Endothelial cell of umbilical vein (primary cell): ENCODE measurements around the gene TNFRSF1A. TPM values are rescaled to one million over a fixed set of nuclear protein-coding genes. Genes with fewer than 3 reads are reported as not detected.

Experiments used
- BruUV-seq: library from RNA; stranded (reverse); fragments of 400-500 nt; replicated peaks from 2 replicates; lab custom pipeline; 2021; lab: Mats Ljungman, UMichigan
- CTCF ChIA-PET: fragments of 300-600, 350-600 bp; sonication (Branson Sonifier 250); formaldehyde crosslinking; loops from one replicate; lab custom pipeline; 2021; ENCODE audit warnings: antibody characterized with exemption, inconsistent platforms; lab: Charles Lee
- POLR2A ChIA-PET: fragments of 300-600, 350-600 bp; sonication (Branson Sonifier 250); formaldehyde crosslinking; loops from one replicate; lab custom pipeline; 2021; ENCODE audit warnings: antibody characterized with exemption, inconsistent platforms; lab: Charles Lee
- DNase-seq: peaks from one replicate; pipeline ENCODE4 v3.0.0-alpha.2; 2011; ENCODE audit warnings: low read depth, low spot score
- FAIRE-seq: peaks from 2 replicates; lab custom pipeline; 2011; peaks lifted over from hg19 to GRCh38; lab: Jason Lieb, UNC
- H2AFZ ChIP-seq: 2 replicates; pipeline ENCODE4 v1.6.0; 2012; ENCODE audit warnings: low read depth, low read length, control low read depth, inconsistent platforms
- H3K27ac ChIP-seq: 2 replicates; pipeline ENCODE4 v1.5.1; 2011; ENCODE audit warnings: low read depth, mild to moderate bottlenecking, control low read depth, low read length, moderate library complexity; ENCODE audit not compliant: insufficient read depth
- H3K27me3 ChIP-seq, 2 experiments: 2 replicates each; pipeline versions ENCODE4 v1.6.0 to v1.6.1; 2011; ENCODE audit warnings: low read length in 2 of 2, mixed read lengths in 1 of 2; ENCODE audit not compliant: control insufficient read depth in 2 of 2, insufficient read depth in 2 of 2
- H3K36me3 ChIP-seq, 2 experiments: 2 replicates in 1 of 2; 3 replicates in 1 of 2; pipeline ENCODE4 v1.5.1; 2011; ENCODE audit warnings: low read length in 2 of 2, mild to moderate bottlenecking in 1 of 2, moderate library complexity in 1 of 2; ENCODE audit not compliant: control insufficient read depth in 2 of 2, insufficient read depth in 2 of 2; ENCODE audit errors: extremely low read depth in 1 of 2
- H3K4me1 ChIP-seq: 3 replicates; pipeline ENCODE4 v1.5.1; 2011; ENCODE audit warnings: mild to moderate bottlenecking, low read length; ENCODE audit not compliant: control insufficient read depth, insufficient read depth; ENCODE audit errors: extremely low read depth
- H3K4me2 ChIP-seq: 2 replicates; pipeline ENCODE4 v1.6.1; 2011; ENCODE audit warnings: low read length, control low read depth, mixed read lengths; ENCODE audit not compliant: insufficient read depth
- H3K4me3 ChIP-seq, 3 experiments: fragments of 200-600 bp in 1 of 3; sonication (generic), shearing (Covaris generic) in 1 of 3; replicated peaks in 1 of 3; 2 replicates each; pipeline ENCODE4 v1.5.1; 2011 to 2016; ENCODE audit warnings: control low read depth in 3 of 3, low read length in 3 of 3, mild to moderate bottlenecking in 2 of 3, inconsistent platforms in 1 of 3, low read depth in 1 of 3, moderate library complexity in 1 of 3; ENCODE audit not compliant: insufficient read depth in 1 of 3
- H3K79me2 ChIP-seq: 2 replicates; pipeline ENCODE4 v1.6.0; 2012; ENCODE audit warnings: low read length, inconsistent platforms; ENCODE audit not compliant: control insufficient read depth, insufficient read depth
- H3K9ac ChIP-seq: replicated peaks from 2 replicates; pipeline ENCODE3; 2011; ENCODE audit warnings: low read length, control low read depth; ENCODE audit not compliant: insufficient read depth; ENCODE audit errors: extremely low read depth
- H3K9me1 ChIP-seq: replicated peaks from 3 replicates; pipeline ENCODE4 v1.6.0; 2011; ENCODE audit warnings: mild to moderate bottlenecking, low read length; ENCODE audit not compliant: control insufficient read depth, insufficient read depth; ENCODE audit errors: extremely low read depth
- H3K9me3 ChIP-seq: replicated peaks from 2 replicates; pipeline ENCODE4 v1.5.1; 2012; ENCODE audit warnings: low read length, inconsistent platforms; ENCODE audit not compliant: control insufficient read depth, insufficient read depth
- H4K20me1 ChIP-seq: replicated peaks from 2 replicates; pipeline ENCODE3; 2011; ENCODE audit warnings: mild to moderate bottlenecking, low read length; ENCODE audit not compliant: control insufficient read depth, insufficient read depth; ENCODE audit errors: extremely low read depth
- CTCF ChIP-seq, 2 donors: IDR thresholded peaks; 1 replicate in 1 of 2; 2 replicates in 1 of 2; pipeline ENCODE4 v1.5.1; 2011; ENCODE audit warnings: low read length in 2 of 2, mild to moderate bottlenecking in 2 of 2, moderate library complexity in 2 of 2, control low read depth in 1 of 2, inconsistent platforms in 1 of 2, low read depth in 1 of 2; ENCODE audit not compliant: insufficient read depth in 1 of 2; ENCODE audit errors: extremely low read depth in 1 of 2
- EZH2 ChIP-seq: IDR thresholded peaks from 2 replicates; pipeline ENCODE4 v1.6.1; 2012; ENCODE audit warnings: borderline replicate concordance, low read depth, mild to moderate bottlenecking, moderate library complexity, low read length, inconsistent platforms; ENCODE audit not compliant: severe bottlenecking
- FOS ChIP-seq: IDR thresholded peaks from 2 replicates; pipeline ENCODE4 v1.6.1; 2011; ENCODE audit warnings: mild to moderate bottlenecking, low read length, moderate library complexity, borderline replicate concordance; ENCODE audit not compliant: insufficient read depth
- GATA2 ChIP-seq: IDR thresholded peaks from 2 replicates; pipeline ENCODE4 v1.7.0; 2011; ENCODE audit warnings: low read depth, mild to moderate bottlenecking, moderate library complexity, mixed read lengths, low read length; ENCODE audit not compliant: insufficient read length, insufficient read depth
- JUN ChIP-seq: IDR thresholded peaks from 2 replicates; pipeline ENCODE4 v1.6.1; 2011; ENCODE audit warnings: borderline replicate concordance, low read depth; ENCODE audit not compliant: insufficient read length, insufficient read depth
- MAX ChIP-seq: IDR thresholded peaks from 2 replicates; pipeline ENCODE4 v1.6.1; 2011; ENCODE audit not compliant: insufficient read depth, insufficient read length
- MYC ChIP-seq: IDR thresholded peaks from one replicate; pipeline ENCODE4 v1.6.1; 2011; ENCODE audit warnings: mild to moderate bottlenecking, low read depth, low read length
- POLR2A ChIP-seq: IDR thresholded peaks from 2 replicates; pipeline ENCODE4 v1.6.1; 2012; ENCODE audit warnings: low read depth, mild to moderate bottlenecking, control low read depth, low read length
- POLR2AphosphoS5 ChIP-seq: IDR thresholded peaks from 2 replicates; pipeline ENCODE4 v1.6.1; 2012; ENCODE audit warnings: low read depth, mild to moderate bottlenecking, control low read depth, low read length, moderate library complexity; ENCODE audit not compliant: insufficient read depth
- dilution Hi-C: fragments of 300-500 bp; cut with MboI; formaldehyde crosslinking; loops from one replicate; pipeline ENCODE4 v1.15.0; 2019; ENCODE audit warnings: low sequenced_read_pairs; ENCODE audit not compliant: extremely low pct_ligation_motif_present
- intact Hi-C: fragments of 100-400 bp; cut with micrococcal nuclease; formaldehyde crosslinking; loops from one replicate; pipeline ENCODE4 v1.10.0; 2022
- polyA plus RNA-seq, 4 experiments: library from polyadenylated mRNA; depleted of rRNA in 3 of 4; stranded (reverse) in 3 of 4; unstranded in 1 of 4; fragments of >200 nt; gene quantifications; 2 replicates each; pipeline versions ENCODE4 v1.2.1 to v1.2.3, GENCODE V29; 2011 to 2012; ENCODE audit warnings: missing spikeins in 1 of 4
- total RNA-seq: library from RNA; stranded (reverse); gene quantifications from 2 replicates; pipeline ENCODE4 v1.2.3, GENCODE V29; 2021

Gene TNFRSF1A
- total and polyA plus RNA-seq, 2 donors (not counting 3 experiments of a cell fraction or from before 2014, with no cell fraction given), result 86.5 to 98.2 TPM

GRCh38 chr12:6328945-6329702 is 12.8 kb downstream of the TNFRSF1A start:
- no peak for FAIRE-seq
- dilution Hi-C loops, result no loop called here
- TF ChIP-seq POLR2A, result no peak
- TF ChIP-seq FOS, result no peak
- TF ChIP-seq CTCF (IDR thresholded peaks at IDR 0.05; ENCODE audit: extremely low read depth in 1 of 2, insufficient read depth in 1 of 2, low read depth in 1 of 2, low read length in 2 of 2), result no peak
- TF ChIP-seq MAX, result no peak
- no peak for TF ChIP-seq JUN
- no peak for TF ChIP-seq POLR2AphosphoS5
- no peak for TF ChIP-seq GATA2
- no peak for TF ChIP-seq EZH2
- TF ChIP-seq MYC, result no peak

More at GRCh38 chr12:6328945-6329702, 12.8 kb downstream of the TNFRSF1A start:
- Histone ChIP-seq H3K4me1 (peaks cover 28% of the 10 kb centered on the region), H3K9ac (no peak overlapping the region), H3K4me2 (no peak overlapping the region), H3K79me2 (peaks cover 22% of the 10 kb centered on the region), H2AFZ (no peak overlapping the region), H3K4me3 (no peak overlapping the region), H3K36me3 (peaks cover 32 to 52% of the 10 kb centered on the region in 2 experiments), H3K27ac (no peak overlapping the region), H3K27me3 (no peaks in the 10 kb centered on the region), H3K9me1 (no peaks in the 10 kb centered on the region), H3K9me3 (no peaks in the 10 kb centered on the region), H4K20me1 (no peaks in the 10 kb centered on the region)
- DNase-seq, result no peak
- ChIA-PET POLR2A (no interaction called here), CTCF (interaction anchor here (1.6 to 4.9 kb wide), 3 partner anchors 10 to 136 kb away, joined by 4 to 47 read pairs (median 16); no protein-coding TSS in a partner anchor)
- intact Hi-C loops, result no loop called here
- BruUV-seq, result TSS peak; percentile 25
